HG03469 (cell line): ENCODE results near the gene FKBP2.
A peak's percentile ranks its signal among the peaks of the same experiment; 100 is the strongest.

Experiments used
- ATAC-seq: cut with Tn5 transposase; IDR thresholded peaks from one replicate; pipeline ENCODE4 v1.9.1; 2021; ENCODE audit warnings: mild to moderate bottlenecking, moderate library complexity, moderate number of reproducible peaks; ENCODE audit not compliant: unreplicated experiment

FKBP2 gene

GRCh38 chr11:64240435-64241240, at the start of gene FKBP2:
FKBP2 (plus strand) TSS chr11:64241095; CDS start chr11:64242388, 1,293 bp downstream.
- peak; percentile 38 for ATAC-seq

DNA sequence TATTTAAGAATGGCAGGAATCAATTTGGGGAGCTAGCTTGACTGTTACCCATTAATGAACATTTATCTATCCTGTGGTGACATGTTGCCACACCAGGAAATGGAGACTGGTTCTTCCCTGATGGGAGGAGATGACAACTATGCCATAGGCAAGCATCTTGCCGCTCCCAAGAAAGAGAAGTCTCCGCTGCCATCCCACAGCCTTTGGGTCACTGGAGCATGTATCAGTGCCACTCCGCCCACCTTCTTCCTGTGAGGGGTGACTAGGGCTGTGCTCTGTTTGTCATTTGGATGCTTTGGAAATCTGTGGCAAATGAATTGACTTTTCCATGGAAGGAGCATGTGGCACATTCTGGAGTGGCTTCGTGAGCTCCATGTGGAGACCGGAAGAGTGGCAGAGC, 48.5 kb upstream of the FKBP2 start:
- ATAC-seq: no peak

- no peak for ATAC-seq
Measured at GRCh38 chr11:64196626-64197025, 44.3 kb upstream of the FKBP2 start.

DNA sequence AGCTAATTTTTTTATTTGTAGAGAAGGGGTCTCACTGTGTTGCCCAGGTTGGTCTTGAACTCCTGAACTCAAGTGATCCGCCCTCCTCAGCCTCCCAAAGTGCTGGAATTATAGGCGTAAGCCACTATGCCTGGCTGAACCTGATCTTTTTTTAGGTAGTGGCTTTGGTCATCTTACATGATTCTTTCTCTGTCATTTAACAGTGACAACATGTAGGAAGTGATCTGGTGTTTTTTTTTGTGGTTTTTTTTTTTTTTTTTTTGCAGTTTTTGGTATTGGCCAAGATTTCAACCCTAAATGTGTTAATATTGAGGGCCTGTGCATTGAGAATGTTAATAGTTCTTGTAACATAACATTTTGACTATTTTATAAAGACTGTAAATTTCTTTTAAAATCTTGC, 42.4 kb upstream of the FKBP2 start:
- ATAC-seq: no peak

DNA sequence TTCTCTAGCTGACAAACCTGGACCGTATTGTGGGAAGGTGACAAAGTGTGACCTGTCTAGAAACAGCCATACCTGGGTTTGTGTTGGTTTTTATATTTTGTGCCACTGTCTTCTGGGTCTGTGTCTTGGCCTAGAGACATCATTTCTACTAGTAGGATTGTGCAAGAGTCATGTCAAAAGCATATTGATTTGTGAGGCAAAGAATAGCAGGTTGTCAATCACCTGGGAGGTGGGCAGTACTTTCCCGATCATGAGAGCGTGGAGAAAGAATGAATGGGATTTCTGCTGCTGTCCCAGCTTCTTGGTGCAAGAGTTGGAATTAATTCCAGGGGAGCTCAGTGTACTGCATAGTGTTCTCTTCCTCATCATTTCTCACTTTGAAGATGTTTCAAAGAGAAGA, 39.4 kb upstream of the FKBP2 start:
- no peak for ATAC-seq

DNA sequence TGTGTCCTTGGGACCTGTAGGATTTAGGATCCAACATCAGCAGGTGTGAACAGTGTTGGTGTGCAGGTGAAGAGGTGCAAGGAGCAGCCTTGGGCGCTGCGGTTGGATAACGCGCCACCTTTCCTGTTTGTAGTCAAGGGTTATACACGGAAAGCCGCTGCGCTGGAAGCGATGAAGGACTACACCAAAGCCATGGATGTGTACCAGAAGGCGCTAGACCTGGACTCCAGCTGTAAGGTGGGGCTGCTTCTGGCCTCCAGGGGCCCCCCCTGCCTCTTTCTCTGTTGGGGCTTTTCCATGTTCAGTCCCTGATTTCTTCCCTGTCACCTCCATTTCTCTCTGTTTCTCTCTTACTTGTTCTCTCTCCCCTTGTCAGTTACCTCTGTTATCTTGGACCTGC, 37.9 kb upstream of the FKBP2 start:
- no peak for ATAC-seq

- ATAC-seq: no peak
Measured at GRCh38 chr11:64203421-64204079, 37.3 kb upstream of the FKBP2 start.

- no peak for ATAC-seq
Measured at GRCh38 chr11:64204080-64204440, 36.8 kb upstream of the FKBP2 start.

DNA sequence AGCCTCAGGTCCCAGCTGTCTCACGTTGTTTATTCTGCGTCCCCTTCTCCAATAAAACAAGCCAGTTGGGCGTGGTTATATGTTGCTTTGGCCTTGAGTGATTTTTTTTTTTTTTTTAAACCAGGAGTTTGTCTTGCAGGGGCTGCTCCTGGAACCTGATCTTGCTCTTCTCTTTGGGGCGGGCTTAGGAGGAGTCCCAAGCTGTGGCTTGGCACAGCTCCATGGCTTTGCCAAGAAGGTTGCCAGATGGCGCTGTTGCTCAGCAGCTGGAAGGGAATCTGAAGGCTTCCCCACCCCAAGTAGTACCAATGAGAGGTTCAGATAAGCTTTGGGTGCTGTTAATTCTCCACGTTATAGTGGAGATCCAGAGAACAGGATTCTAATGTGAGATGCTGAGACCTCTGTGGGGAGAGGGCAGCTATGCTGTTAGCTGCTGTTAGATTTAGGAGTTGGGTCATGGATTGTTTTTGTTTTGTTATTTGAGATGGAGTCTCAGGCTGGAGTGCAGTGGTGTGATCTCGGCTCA, 36.4 kb upstream of the FKBP2 start:
- ATAC-seq: no peak

DNA sequence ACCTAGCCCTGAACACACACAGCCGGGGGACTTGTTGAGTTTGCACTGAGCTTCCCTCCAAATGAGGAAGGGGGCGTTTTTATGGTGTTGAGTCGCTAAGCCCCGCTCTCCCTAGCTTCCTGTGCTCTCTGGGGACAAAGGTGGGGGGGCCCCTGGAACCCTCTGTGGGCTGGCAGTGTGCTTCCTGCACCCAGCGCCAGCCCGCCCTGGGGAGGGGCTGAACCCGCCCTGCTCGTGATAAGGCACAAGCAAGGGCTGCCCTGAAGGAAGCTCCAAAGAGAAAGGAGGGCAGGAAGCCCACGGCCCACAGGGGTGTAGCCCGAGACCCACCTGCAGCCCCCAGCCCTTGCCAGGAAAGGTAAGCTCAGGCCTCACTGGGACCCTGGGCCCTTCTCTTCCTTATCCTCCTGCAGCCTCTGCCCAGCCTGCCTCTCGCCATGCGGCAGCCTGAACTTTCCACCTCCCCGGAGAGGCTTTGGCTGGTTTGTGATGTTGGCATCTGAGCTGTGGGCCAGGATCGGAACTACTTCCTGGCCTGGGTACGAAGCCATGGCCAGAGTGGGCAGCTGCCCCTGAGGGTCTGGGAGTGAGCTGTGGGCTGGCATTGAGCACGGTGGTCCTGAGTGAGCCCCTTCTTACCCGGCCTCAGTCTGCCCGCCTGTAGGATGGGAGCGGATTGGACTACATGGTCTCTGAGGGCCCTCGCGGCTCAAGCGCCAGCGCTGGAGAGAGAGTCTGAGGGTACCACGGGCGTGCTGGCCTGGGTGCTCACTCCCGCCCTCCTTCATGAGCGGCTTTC, 34.2 kb upstream of the FKBP2 start, which contains the start of gene FERMT3:
FERMT3 (plus strand) TSS at position 265 of the 799 bp plus-strand sequence. CDS start 644 bp downstream, outside the sequence.
- ATAC-seq: no peak

GRCh38 chr11:64207256-64208085, 33.4 kb upstream of the FKBP2 start:
- peak; percentile 34 for ATAC-seq

DNA sequence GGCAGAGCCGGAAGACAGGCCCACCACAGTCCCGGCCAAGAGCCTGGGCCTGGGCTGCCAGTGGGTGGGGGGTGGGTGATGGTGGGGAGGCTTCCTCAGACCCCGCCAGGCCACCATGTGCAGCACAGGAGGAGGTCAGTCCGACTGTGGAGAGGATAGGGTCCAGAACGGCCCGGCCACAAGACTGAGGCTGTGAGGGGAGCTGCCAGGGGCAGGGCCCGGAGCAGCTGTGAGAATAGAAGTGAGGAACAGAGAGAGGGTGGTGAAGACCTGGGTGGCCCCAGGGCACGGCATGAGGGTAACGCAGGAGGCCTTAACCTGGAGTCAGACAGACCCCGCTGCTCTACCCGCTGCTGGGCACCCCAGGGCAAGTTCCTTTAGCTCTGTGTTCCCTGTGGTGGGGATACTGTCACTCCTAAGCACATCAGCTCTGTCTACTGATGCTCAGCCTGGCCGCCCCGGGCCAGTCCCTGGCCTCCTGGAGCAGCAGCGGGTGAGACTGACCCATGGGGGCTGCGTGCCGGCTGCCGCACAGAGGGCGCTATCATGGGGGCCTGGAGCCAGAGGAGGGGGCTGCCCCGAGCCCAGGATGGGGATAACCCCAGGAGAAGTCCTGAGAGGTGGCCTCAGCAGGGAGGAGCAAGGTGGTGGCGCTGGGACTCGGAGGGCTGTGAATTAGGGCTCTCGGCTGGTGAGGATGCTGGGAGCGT, 32.7 kb upstream of the FKBP2 start:
- ATAC-seq: no peak

GRCh38 chr11:64208796-64209562, 31.9 kb upstream of the FKBP2 start:
- ATAC-seq: no peak

- ATAC-seq: no peak
Measured at GRCh38 chr11:64209563-64209843, 31.4 kb upstream of the FKBP2 start.

DNA sequence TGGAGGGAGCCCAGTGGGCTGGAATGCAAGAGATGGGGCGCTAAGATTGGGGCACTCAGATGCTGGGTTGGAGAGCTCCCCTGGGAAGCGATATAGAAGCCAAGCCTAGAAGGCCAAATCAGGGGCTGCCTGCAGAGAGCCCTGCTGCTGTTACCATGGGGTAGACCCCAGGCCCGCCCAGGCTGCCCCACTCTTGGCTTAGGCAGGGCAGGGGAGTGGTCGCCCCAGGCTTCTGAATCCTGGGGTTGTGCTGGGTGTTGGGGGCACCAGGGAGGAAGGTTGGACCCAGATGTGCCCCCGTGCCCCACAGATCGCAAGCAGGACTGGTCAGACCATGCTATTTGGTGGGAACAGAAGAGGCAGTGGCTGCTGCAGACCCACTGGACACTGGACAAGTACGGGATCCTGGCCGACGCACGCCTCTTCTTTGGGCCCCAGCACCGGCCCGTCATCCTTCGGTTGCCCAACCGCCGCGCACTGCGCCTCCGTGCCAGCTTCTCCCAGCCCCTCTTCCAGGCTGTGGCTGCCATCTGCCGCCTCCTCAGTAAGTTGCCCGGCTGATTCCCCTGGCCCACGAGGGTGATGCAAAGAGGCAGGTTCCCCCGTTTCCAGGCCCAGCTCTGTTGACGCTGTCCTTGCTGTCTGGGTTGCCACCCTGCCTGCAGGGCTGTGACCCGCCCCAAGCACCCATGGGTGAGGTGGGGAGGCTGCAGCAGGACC, 30.4 kb upstream of the FKBP2 start:
- no peak for ATAC-seq

GRCh38 chr11:64211181-64211872, 29.6 kb upstream of the FKBP2 start:
- ATAC-seq: no peak

GRCh38 chr11:64216879-64217278, 24.0 kb upstream of the FKBP2 start:
- ATAC-seq: no peak
